Measurements from ENCODE around the gene BANK1.

GRCh38 chr4:101856149-101856548 lies 65.6 kb downstream of the BANK1 start:
- TF ChIP-seq CTCF (IDR thresholded peaks at IDR 0.05 in 2 of 3, conservative IDR thresholded peaks at IDR 0.05 in 1 of 3; ENCODE audit: control insufficient read depth in 2 of 3, extremely low read depth in 1 of 3, insufficient read depth in 1 of 3, low read depth in 3 of 3, low read length in 3 of 3) (no peak), RELA (IDR thresholded peaks at IDR 0.05; ENCODE audit: borderline replicate concordance, partially characterized antibody) (no peak), EZH2 (IDR thresholded peaks at IDR 0.05; ENCODE audit: borderline replicate concordance, control insufficient read depth, low read depth, low read length) (no peak), POLR2AphosphoS2 (IDR thresholded peaks at IDR 0.05; ENCODE audit: low read depth, low read length) (no peak), SMAD1 (IDR thresholded peaks at IDR 0.05; ENCODE audit: low read depth, partially characterized antibody) (no peak), CREB1 (IDR thresholded peaks at IDR 0.05; ENCODE audit: low read depth) (no peak), REST (IDR thresholded peaks at IDR 0.05; ENCODE audit: low read depth, low read length) (no peak), CEBPB (IDR thresholded peaks at IDR 0.05; ENCODE audit: borderline replicate concordance in 1 of 2, low read depth in 2 of 2, low read length in 2 of 2) (no peak)

All from GM12878 (cell line).